Measurements from ENCODE around the gene ZNF683.
A peak's percentile ranks its signal among the peaks of the same experiment; 100 is the strongest.
"Not testable (repeated sequence)": the region's sequence is repeated elsewhere in the genome, so short reads cannot be mapped to it uniquely, and the experiment has no call there.

Gene ZNF683

DNA sequence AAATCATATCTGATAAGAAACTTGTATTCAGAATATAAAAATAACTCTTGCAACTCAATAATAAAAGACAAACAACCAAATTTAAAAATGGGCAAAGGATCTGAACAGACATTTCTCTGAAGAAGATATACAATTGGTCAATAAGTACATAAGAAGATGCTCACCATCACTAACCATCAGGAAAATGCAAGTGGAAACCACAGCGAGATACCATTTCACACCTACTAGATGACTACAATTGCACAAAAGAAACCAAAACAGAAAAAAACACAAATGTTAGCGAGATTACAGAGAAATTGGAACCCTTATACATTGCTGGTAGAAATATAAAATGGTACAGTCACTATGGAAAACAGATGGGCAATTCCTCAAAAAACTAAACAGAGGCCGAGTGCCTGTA, 11.5 kb upstream of the ZNF683 start:
- DNase-seq, result no peak

DNA sequence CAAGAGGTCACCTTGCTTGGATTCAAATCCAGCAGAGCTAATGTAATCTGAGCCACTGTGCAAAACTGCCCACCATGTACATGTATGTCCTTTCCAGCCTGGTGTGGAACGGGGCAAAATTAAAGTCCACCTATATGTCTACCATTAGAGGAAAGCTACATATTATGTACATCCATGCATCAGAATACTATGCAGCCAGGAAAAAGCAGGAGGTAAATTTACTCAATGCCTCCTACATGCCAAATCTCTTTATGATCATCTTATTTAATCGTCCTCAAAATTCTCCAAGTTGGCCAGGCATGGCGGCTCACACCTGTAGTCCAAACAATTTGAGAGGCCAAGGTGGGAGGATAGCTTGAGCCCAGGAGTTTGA, 6.3 kb upstream of the ZNF683 start:
- DNase-seq, result no peak

- DNase-seq, result peak; percentile 88
These were observed 5.7 kb upstream of the ZNF683 start for GRCh38 chr1:26378088-26378878.

- DNase-seq, result no peak
These were observed 3.5 kb upstream of the ZNF683 start for GRCh38 chr1:26376050-26376449.

GRCh38 chr1:26375081-26375480, 2.5 kb upstream of the ZNF683 start:
- no peak for DNase-seq

GRCh38 chr1:26374361-26374760, 1.8 kb upstream of the ZNF683 start:
- not testable (repeated sequence) for DNase-seq

DNA sequence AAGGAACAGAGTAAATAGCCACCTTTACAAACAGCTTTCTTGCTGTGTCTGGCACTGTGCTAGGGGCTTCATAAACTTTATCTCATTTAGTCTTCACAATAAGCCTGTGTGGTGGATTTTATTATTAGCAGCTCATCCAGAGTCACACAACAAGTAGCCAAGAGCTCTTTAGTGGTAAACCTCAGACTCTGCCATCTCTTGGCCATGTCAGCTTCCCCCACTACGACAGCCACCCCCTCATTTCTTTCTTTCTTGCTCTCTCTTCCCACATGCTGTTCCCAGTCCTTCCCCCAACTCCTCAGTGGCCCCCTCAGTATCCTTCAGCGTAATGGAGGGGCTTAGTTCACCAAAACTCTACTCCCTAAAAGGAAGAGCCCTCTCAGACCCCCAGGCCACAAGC, 1.2 kb upstream of the ZNF683 start:
- DNase-seq, result no peak

DNA sequence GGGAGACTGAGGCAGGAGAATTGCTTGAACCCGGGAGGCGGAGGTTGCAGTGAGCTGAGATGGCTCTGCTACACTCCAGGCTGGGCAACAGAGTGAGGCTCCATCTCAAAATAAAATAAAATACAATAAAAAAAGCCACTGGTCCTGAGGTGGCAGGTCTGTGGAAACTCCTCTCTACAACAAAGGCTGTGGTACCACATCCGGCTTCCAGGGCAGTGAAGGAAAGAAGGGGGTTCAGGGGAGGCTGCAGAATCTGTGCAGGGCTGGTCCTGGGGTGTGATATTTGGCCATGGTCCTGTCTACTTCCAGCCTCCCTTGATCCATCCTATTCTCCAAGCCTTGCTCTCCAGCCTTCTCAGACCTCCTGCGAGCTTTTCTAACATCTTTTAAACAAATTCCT, 731 bp upstream of the ZNF683 start:
- peak; percentile 26 for DNase-seq

DNA sequence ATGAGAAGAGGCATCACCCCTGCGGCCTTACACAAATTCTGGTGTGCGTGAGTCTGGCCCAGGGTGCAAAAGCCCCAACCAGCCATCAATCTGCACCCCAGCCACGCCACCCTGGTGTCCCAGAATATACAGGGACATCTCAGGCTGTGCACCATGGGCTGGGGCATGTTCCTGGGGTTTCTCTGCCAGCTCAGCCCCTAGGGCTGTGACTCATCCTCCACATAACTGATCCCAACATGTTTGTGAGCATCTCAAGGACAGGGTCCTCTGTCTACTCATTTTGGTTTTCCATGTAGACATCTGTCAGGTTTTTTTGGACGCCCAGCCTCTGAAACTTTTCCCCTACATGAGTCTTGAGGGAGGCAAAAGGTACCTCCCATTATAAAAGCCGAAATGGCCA, 511 bp downstream of the ZNF683 start:
- DNase-seq, result no peak

DNA sequence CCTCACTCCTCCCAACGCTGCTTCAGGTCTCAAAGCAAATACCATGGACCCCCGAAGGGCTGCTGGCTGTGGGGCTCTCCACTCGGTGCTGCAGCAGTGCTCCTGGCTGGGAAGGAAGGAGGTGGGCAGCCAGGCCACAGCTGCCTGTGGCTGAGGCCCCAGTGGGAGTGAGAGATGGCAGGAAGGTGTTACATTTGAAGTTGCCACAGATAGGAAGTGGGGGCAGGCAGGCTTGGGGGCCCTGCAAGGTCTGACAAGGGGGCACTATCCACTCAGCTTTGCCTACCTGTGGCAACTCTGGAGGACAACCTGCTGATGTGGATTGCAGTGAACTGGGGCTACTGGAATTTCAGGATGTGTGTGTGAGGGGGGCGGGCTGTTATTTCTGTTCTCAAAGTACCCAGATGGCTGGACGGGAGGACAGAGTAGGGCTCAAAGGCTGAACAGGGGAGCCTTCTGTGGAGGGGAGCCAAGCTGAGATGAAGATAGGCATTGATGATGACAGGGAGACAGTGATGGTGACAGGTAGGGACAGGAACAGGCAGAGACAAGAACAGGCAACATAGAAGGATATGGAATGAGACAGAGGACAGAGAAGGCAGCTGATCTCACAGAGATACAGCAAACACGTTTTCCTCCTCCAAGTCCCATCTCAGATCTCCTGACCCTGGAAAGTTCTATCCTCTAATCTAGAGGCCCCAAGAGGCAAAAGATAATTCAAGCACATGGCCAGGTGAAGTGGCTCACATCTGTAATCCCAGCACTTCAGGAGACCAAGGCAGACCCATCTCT, 1.8 kb downstream of the ZNF683 start:
- DNase-seq, result no peak

- DNase-seq, result no peak
These were observed 4.1 kb downstream of the ZNF683 start for GRCh38 chr1:26368486-26368885.

- DNase-seq, result no peak
These were observed 4.5 kb downstream of the ZNF683 start for GRCh38 chr1:26368006-26368405.

- no peak for DNase-seq
These were observed 5.1 kb downstream of the ZNF683 start for GRCh38 chr1:26367441-26367840.

- DNase-seq, result no peak
These were observed 7.6 kb downstream of the ZNF683 start for GRCh38 chr1:26364956-26365355.

- DNase-seq, result peak; percentile 92
These were observed 8.8 kb downstream of the ZNF683 start for GRCh38 chr1:26363549-26364448.

DNA sequence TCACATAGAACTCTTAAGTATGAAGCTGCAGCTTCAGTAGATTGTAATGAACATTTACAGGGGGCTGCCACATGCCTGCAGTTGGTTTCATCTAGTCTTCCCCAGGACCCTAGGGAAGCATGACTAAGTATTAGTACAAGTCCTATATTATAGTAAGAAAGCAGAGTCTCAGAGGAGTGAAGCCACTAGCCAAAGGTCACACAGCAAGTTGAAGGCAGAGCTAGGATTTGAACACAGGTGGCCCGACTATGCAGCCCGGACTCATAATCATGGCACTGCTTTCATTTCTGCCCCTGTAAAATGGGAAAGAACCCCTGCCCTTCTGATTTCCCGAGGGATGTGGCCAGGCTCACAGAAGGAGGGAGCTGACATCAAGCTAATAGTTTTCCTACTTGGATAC, 10.2 kb downstream of the ZNF683 start:
- DNase-seq, result no peak

GRCh38 chr1:26361605-26362122, 10.9 kb downstream of the ZNF683 start:
- no peak for DNase-seq

DNA sequence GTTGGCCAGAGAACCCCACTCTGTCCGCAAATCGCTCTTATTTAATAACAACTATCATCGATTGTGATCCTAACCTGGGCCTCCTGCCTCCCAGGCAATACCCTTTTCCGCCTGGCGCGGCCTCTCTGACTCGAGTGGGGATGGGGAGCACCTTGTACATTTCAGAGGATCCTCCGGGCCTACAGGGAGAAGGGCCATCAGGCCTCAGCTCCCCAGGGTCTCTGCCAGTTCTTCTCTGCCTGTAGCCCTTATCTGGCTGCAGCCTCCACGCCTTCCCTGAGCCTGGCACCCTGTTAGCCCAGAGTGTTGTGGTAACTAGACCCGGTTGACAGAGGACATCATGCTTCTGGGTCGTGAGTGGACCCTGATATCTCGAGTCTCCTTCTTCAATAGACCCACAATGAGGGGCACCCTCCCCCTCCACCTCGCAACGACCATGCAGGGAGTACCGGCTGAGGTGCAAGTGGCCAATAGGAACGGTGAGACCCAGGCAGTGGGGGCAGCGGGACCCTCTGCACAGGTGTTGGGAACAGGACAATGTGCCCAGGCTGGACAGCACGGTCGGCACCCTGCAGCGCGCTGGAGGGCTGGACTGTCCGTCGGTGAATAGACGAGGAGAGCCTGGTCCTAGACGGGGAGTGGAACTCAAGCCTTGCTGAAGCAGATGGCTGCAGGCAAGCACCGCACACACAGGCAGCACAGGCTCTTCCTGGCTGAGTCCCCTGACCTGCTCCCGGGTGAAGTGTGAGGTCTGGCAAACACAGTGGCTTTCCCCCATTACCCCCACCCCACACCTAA, 11.5 kb downstream of the ZNF683 start:
- DNase-seq, result no peak

GRCh38 chr1:26359981-26360806, 12.4 kb downstream of the ZNF683 start:
- DNase-seq, result peak; percentile 12

GRCh38 chr1:26358411-26359384, 13.9 kb downstream of the ZNF683 start:
- DNase-seq, result peak; percentile 57

Measured in activated CD4-positive, alpha-beta T cell treated with anti-CD3 and anti-CD28 coated beads, Interleukin-2, Interleukin-6, amounts not matched to agents 100 ng/mL and 50 ng/mL, durations not matched to agents 16 hours and 8 hours (primary cell).